HG03196 (cell line): ENCODE measurements around the gene CERS6.
"Not testable (repeated sequence)": the region's sequence is repeated elsewhere in the genome, so short reads cannot be mapped to it uniquely, and the experiment has no call there.

Experiments used
- ATAC-seq: cut with Tn5 transposase; IDR thresholded peaks from one replicate; pipeline ENCODE4 v1.9.1; 2021; ENCODE audit not compliant: unreplicated experiment

CERS6 gene

GRCh38 chr2:168495524-168495923 lies 39.5 kb downstream of the CERS6 start:
- ATAC-seq: peak; percentile 85

- ATAC-seq: no peak
These were observed 40.8 kb downstream of the CERS6 start for GRCh38 chr2:168496906-168497305.

- ATAC-seq: no peak
These were observed 43.4 kb downstream of the CERS6 start for GRCh38 chr2:168499500-168499899.

GRCh38 chr2:168500516-168500915 lies 44.4 kb downstream of the CERS6 start:
- no peak for ATAC-seq

GRCh38 chr2:168501466-168502065 lies 45.5 kb downstream of the CERS6 start:
- no peak for ATAC-seq

GRCh38 chr2:168502852-168503251 lies 46.8 kb downstream of the CERS6 start:
- not testable (repeated sequence) for ATAC-seq

GRCh38 chr2:168503901-168504300 lies 47.8 kb downstream of the CERS6 start:
- ATAC-seq: no peak

GRCh38 chr2:168504323-168504722 lies 48.3 kb downstream of the CERS6 start:
- ATAC-seq: no peak

- ATAC-seq: no peak
These were observed 54.2 kb downstream of the CERS6 start for GRCh38 chr2:168510125-168510756.

- ATAC-seq: no peak
These were observed 58.6 kb downstream of the CERS6 start for GRCh38 chr2:168514692-168515091.

GRCh38 chr2:168515502-168515901 lies 59.4 kb downstream of the CERS6 start:
- ATAC-seq: no peak

- ATAC-seq: no peak
These were observed 61.7 kb downstream of the CERS6 start for GRCh38 chr2:168517816-168518215.

GRCh38 chr2:168518555-168519066 lies 62.5 kb downstream of the CERS6 start:
- no peak for ATAC-seq

- ATAC-seq: no peak
These were observed 63.6 kb downstream of the CERS6 start for GRCh38 chr2:168519534-168520308.

- no peak for ATAC-seq
These were observed 65.1 kb downstream of the CERS6 start for GRCh38 chr2:168521053-168521741.

- ATAC-seq: no peak
These were observed 66.4 kb downstream of the CERS6 start for GRCh38 chr2:168522446-168522845.

GRCh38 chr2:168524005-168524404 lies 67.9 kb downstream of the CERS6 start:
- ATAC-seq: no peak

GRCh38 chr2:168525020-168525419 lies 68.9 kb downstream of the CERS6 start:
- ATAC-seq: no peak

GRCh38 chr2:168525716-168526446 lies 69.8 kb downstream of the CERS6 start:
- no peak for ATAC-seq

GRCh38 chr2:168526641-168527040 lies 70.6 kb downstream of the CERS6 start:
- ATAC-seq: no peak

GRCh38 chr2:168528016-168528415 lies 71.9 kb downstream of the CERS6 start:
- no peak for ATAC-seq
